ENCODE results near the gene ADAM15. TPM values are rescaled to one million over a fixed set of nuclear protein-coding genes. Genes with fewer than 3 reads are reported as not detected.
A peak's percentile ranks its signal among the peaks of the same experiment; 100 is the strongest.

ADAM15 gene
- total and polyA plus RNA-seq, 2 of the 8 experiments (the other 6 are each of a cell fraction or from before 2014, with no cell fraction given), result 32.9 to 37.6 TPM

DNA sequence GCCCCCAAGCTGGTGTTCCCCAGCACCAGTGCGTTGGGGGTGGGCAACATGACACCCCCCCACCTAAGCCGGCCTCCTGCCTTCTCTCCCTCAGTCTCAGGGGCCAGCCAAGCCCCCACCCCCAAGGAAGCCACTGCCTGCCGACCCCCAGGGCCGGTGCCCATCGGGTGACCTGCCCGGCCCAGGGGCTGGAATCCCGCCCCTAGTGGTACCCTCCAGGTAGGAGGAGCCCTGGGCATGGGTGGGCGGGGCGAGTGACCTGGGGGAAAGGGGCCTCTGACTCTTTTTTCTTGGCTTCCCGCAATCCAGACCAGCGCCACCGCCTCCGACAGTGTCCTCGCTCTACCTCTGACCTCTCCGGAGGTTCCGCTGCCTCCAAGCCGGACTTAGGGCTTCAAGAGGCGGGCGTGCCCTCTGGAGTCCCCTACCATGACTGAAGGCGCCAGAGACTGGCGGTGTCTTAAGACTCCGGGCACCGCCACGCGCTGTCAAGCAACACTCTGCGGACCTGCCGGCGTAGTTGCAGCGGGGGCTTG, 11.1 kb downstream of the ADAM15 start:
- Histone ChIP-seq H2BK15ac (ENCODE audit: low read length) (no peak overlapping the region; the same call in 1 of the 2 replicates), H3K9me3 (ENCODE audit: insufficient read depth in 2 of 2, low read depth in 1 of 2, low read length in 1 of 2) (no peaks in the 10 kb centered on the region), H3K4me1 (replicated peaks in 1 of 4; ENCODE audit: control insufficient read depth in 3 of 4, insufficient read depth in 4 of 4, low read length in 3 of 4) (peaks cover 0 to 19% (median 6%) of the 10 kb centered on the region in 4 experiments; a peak in 5 of 7 replicates), H4K5ac (ENCODE audit: insufficient read length, low read depth, low read length) (no peak overlapping the region), H2BK120ac (replicated peaks; ENCODE audit: low read depth, low read length) (no peak overlapping the region), H4K91ac (replicated peaks; ENCODE audit: insufficient read length, low read length) (no peak overlapping the region), H2BK20ac (ENCODE audit: low read length) (no peak overlapping the region), H3K14ac (ENCODE audit: insufficient read length) (no peak overlapping the region), H3K4me3 (ENCODE audit: extremely low read depth in 1 of 4, insufficient read depth in 2 of 4, low read depth in 3 of 4, low read length in 4 of 4) (peak overlapping the region; percentile 7 to 85 (median 82); a peak in 7 of 8 replicates), H2BK12ac (ENCODE audit: low read depth, low read length) (no peak overlapping the region), H3K27me3 (replicated peaks in 1 of 4; ENCODE audit: control insufficient read depth in 3 of 4, extremely low read depth in 1 of 4, insufficient read depth in 3 of 4, low read length in 3 of 4) (peaks cover 0 to 4% (median 1%) of the 10 kb centered on the region in 4 experiments; a peak in 2 of 7 replicates), H3K4me2 (ENCODE audit: insufficient read depth in 1 of 2, low read depth in 2 of 2, low read length in 2 of 2) (peak overlapping the region; percentile 68 to 97), H3K9ac (replicated peaks in 1 of 4; ENCODE audit: extremely low read depth in 1 of 4, low read depth in 3 of 4, low read length in 3 of 4) (no peak overlapping the region), H3K18ac (ENCODE audit: extremely low read depth, low read length) (no peak overlapping the region), H3K4ac (replicated peaks; ENCODE audit: insufficient read length, low read depth, low read length) (no peak overlapping the region), H3K79me1 (ENCODE audit: low read depth, low read length) (no peaks in the 10 kb centered on the region), H3K36me3 (ENCODE audit: control insufficient read depth in 2 of 4, insufficient read depth in 4 of 4, low read length in 3 of 4) (peaks cover 0 to 2% (median under 1%) of the 10 kb centered on the region in 4 experiments; a peak in 2 of 8 replicates), H4K8ac (ENCODE audit: extremely low read depth, insufficient read depth, low read length) (no peak overlapping the region), H3K79me2 (ENCODE audit: control insufficient read depth in 1 of 2, insufficient read depth in 2 of 2, low read length in 2 of 2) (peaks cover 0 to 15% of the 10 kb centered on the region in 2 experiments; a peak in 2 of 4 replicates), H2AK5ac (ENCODE audit: low read depth, low read length) (no peak overlapping the region), H3K23ac (ENCODE audit: insufficient read length) (no peak overlapping the region), H3K23me2 (ENCODE audit: low read depth, low read length) (peaks cover 15% of the 10 kb centered on the region), H3K56ac (replicated peaks; ENCODE audit: insufficient read length, low read depth, low read length) (no peak overlapping the region), H2AFZ (ENCODE audit: low read length) (no peak overlapping the region), H2BK5ac (ENCODE audit: low read depth, low read length) (no peak overlapping the region), H3K27ac (ENCODE audit: low read depth, low read length) (no peak overlapping the region), H4K20me1 (replicated peaks in 1 of 2; ENCODE audit: control insufficient read depth in 1 of 2, insufficient read depth in 2 of 2, low read length in 2 of 2) (peaks cover 2 to 13% of the 10 kb centered on the region in 2 experiments)
- TF ChIP-seq CBX5 (IDR thresholded peaks at IDR 0.05; ENCODE audit: low read depth, low read length) (no peak), TAF1 (IDR thresholded peaks at IDR 0.05; ENCODE audit: low read depth, low read length) (no peak), JUN (IDR thresholded peaks at IDR 0.05; ENCODE audit: low read depth, low read length) (no peak)
- TF ChIP-seq, protein P1, sequence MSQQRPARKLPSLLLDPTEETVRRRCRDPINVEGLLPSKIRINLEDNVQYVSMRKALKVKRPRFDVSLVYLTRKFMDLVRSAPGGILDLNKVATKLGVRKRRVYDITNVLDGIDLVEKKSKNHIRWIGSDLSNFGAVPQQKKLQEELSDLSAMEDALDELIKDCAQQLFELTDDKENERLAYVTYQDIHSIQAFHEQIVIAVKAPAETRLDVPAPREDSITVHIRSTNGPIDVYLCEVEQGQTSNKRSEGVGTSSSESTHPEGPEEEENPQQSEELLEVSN (IDR thresholded peaks at IDR 0.05), result 0 out of 2 replicates have a peak, but pooled peaks have one; percentile 5
- TF ChIP-seq, protein P2, sequence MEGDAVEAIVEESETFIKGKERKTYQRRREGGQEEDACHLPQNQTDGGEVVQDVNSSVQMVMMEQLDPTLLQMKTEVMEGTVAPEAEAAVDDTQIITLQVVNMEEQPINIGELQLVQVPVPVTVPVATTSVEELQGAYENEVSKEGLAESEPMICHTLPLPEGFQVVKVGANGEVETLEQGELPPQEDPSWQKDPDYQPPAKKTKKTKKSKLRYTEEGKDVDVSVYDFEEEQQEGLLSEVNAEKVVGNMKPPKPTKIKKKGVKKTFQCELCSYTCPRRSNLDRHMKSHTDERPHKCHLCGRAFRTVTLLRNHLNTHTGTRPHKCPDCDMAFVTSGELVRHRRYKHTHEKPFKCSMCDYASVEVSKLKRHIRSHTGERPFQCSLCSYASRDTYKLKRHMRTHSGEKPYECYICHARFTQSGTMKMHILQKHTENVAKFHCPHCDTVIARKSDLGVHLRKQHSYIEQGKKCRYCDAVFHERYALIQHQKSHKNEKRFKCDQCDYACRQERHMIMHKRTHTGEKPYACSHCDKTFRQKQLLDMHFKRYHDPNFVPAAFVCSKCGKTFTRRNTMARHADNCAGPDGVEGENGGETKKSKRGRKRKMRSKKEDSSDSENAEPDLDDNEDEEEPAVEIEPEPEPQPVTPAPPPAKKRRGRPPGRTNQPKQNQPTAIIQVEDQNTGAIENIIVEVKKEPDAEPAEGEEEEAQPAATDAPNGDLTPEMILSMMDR (IDR thresholded peaks at IDR 0.05; ENCODE audit: control extremely low read depth in 1 of 3, insufficient read depth in 1 of 3, low read depth in 1 of 3, low read length in 3 of 3), result peak in 2 of 3 experiments; percentile 44 to 56; a peak in 3 of 4 replicates
- DNase-seq (ENCODE audit: low read depth in 1 of 2, low spot score in 2 of 2) (peak in 1 of 2 experiments; percentile 87), FAIRE-seq (no peak)
- 7% methylated on average over 19 of the region's 29 CpGs; no CpG with 5 or more reads in 1 of the 2 experiments for WGBS, 2 experiments (ENCODE audit: extremely low coverage in 1 of 2, insufficient coverage in 1 of 2, insufficient read length in 1 of 2, insufficient replicate concordance in 2 of 2, low coverage in 1 of 2, low lambda C conversion rate in 2 of 2, missing lambda C conversion rate in 1 of 2)
- ChIA-PET POLR2A (ENCODE audit: partially characterized antibody) (interaction anchor here (0.7 to 4.6 kb wide), 14 partner anchors 8 to 123 kb away, joined by 3 to 21 read pairs (median 4); partner anchors contain the start of genes ADAM15, EFNA3, FLAD1 and KRTCAP2), CTCF (ENCODE audit: partially characterized antibody) (interaction anchor here (0.6 to 33.9 kb wide), 51 partner anchors 3 to 655 kb away, joined by 3 to 907 read pairs (median 4); partner anchors contain the start of genes ADAM15, DCST1, DCST2 and EFNA3)

All from H1 (cell line).